ENCODE measurements around the gene ALG12.

DNA sequence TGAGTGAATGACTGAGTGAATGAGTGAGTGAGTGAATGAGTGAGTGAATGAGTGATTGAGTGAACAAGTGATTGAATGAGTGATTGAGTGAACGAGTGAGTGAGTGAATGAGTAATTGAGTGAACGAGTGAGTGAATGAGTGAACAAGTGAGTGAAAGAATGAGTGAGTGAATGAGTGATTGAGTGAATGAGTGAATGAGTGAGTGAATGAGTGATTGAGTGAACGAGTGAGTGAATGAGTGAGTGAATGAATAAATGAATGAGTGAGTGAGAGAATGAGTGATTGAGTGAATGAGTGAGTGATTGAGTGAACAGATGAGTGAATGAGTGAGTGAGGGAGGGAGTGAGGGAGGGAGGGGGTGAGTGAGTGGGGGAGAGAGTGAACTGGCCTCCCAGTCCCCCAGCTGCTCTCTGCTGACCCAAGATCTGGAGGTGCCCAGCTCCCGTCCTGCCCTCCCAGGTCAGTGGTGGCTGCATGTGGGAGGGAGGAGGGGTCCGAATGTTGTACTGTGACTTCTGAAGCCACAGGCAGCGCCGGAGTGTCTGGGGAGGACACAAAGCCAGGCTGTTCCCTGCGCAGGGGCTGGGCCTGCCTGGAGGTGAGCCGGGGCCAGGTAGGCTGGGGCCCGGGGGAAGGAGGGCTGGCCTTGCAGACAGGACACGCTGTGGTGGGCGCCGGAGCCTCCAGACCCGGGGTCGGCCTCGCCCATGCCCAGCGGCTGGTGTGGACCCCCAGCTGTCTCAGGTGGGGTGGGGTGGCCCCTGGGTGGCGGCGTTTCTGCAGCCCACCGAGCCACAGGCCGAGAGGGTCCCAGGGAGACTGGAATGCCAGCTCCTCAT, 24.5 kb upstream of the ALG12 start:
- TF ChIP-seq EP300 (IDR thresholded peaks at IDR 0.05; ENCODE audit: borderline replicate concordance) (no peak), TCF12 (IDR thresholded peaks at IDR 0.05; ENCODE audit: low read depth) (no peak), CREB1 (IDR thresholded peaks at IDR 0.05; ENCODE audit: low read depth) (no peak), RAD21 (IDR thresholded peaks at IDR 0.05; ENCODE audit: low read depth) (no peak), EGR1 (IDR thresholded peaks at IDR 0.05) (no peak), CEBPB (IDR thresholded peaks at IDR 0.05) (no peak), ZBTB7A (IDR thresholded peaks at IDR 0.05; ENCODE audit: low read depth) (no peak)
- TF ChIP-seq, protein P1, sequence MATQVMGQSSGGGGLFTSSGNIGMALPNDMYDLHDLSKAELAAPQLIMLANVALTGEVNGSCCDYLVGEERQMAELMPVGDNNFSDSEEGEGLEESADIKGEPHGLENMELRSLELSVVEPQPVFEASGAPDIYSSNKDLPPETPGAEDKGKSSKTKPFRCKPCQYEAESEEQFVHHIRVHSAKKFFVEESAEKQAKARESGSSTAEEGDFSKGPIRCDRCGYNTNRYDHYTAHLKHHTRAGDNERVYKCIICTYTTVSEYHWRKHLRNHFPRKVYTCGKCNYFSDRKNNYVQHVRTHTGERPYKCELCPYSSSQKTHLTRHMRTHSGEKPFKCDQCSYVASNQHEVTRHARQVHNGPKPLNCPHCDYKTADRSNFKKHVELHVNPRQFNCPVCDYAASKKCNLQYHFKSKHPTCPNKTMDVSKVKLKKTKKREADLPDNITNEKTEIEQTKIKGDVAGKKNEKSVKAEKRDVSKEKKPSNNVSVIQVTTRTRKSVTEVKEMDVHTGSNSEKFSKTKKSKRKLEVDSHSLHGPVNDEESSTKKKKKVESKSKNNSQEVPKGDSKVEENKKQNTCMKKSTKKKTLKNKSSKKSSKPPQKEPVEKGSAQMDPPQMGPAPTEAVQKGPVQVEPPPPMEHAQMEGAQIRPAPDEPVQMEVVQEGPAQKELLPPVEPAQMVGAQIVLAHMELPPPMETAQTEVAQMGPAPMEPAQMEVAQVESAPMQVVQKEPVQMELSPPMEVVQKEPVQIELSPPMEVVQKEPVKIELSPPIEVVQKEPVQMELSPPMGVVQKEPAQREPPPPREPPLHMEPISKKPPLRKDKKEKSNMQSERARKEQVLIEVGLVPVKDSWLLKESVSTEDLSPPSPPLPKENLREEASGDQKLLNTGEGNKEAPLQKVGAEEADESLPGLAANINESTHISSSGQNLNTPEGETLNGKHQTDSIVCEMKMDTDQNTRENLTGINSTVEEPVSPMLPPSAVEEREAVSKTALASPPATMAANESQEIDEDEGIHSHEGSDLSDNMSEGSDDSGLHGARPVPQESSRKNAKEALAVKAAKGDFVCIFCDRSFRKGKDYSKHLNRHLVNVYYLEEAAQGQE (IDR thresholded peaks at IDR 0.05; ENCODE audit: low read depth) = no peak
- TF ChIP-seq, protein P2, sequence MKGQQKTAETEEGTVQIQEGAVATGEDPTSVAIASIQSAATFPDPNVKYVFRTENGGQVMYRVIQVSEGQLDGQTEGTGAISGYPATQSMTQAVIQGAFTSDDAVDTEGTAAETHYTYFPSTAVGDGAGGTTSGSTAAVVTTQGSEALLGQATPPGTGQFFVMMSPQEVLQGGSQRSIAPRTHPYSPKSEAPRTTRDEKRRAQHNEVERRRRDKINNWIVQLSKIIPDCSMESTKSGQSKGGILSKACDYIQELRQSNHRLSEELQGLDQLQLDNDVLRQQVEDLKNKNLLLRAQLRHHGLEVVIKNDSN (IDR thresholded peaks at IDR 0.05) = no peak

All from Ishikawa (cell line).